Measurements from ENCODE around the gene PANK4. TPM values are rescaled to one million over a fixed set of nuclear protein-coding genes. Genes with fewer than 3 reads are reported as not detected.

Gene PANK4
- total RNA-seq, 2 experiments from 2014 or later = 32.4 to 39.2 TPM

DNA sequence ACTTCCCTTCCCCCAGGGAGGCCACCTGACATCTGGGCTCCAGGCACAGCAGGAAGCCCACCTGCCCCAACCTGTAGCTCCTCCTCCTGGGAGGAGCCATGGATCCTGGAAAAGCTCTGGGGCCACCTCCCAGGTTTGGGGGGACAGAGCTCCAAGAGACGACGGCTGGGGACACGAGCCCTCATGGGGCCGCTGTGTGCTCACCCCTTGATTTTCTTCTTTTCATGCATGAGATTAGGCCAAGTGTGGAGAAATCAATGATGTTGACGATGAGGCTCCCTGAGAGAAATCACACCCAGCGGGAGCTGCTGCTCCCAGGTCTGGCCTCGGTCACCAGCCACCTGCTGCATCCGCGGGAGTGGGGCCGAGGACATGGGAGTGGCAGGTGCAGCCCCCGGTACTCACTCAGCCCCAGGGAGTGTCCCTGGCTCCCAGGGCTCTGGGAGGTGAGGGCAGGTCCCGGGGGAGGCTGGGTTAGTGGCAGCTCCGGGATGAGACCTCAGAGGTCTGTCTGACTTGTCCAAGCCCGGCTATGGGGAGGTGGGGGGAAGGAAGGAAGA, 38.5 kb upstream of the PANK4 start:
- intact Hi-C loops (cut with DNase I, micrococcal nuclease) = no loop called here
- no peaks in the 10 kb centered on the region for H3K9me3 Mint-ChIP-seq (ENCODE audit: low read depth)
- DNase-seq (no peak), ATAC-seq (no peak)
- no peak overlapping the region for H3K27ac Mint-ChIP-seq
- H3K4me3 Mint-ChIP-seq = no peak overlapping the region
- no peaks in the 10 kb centered on the region for H3K27me3 Mint-ChIP-seq
- ChIA-PET POLR2A (interaction anchor here (1.4 kb wide), 1 partner anchor 9 kb away, joined by 5 read pairs; the partner anchor contains the start of gene TNFRSF14), CTCF (interaction anchor here (0.6 kb wide), 1 partner anchor 37 kb away, joined by 3 read pairs; no protein-coding TSS in a partner anchor)
- H3K36me3 Mint-ChIP-seq (ENCODE audit: low read depth) = peaks cover 9% of the 10 kb centered on the region
- H3K4me1 Mint-ChIP-seq = peaks cover 5% of the 10 kb centered on the region

DNA sequence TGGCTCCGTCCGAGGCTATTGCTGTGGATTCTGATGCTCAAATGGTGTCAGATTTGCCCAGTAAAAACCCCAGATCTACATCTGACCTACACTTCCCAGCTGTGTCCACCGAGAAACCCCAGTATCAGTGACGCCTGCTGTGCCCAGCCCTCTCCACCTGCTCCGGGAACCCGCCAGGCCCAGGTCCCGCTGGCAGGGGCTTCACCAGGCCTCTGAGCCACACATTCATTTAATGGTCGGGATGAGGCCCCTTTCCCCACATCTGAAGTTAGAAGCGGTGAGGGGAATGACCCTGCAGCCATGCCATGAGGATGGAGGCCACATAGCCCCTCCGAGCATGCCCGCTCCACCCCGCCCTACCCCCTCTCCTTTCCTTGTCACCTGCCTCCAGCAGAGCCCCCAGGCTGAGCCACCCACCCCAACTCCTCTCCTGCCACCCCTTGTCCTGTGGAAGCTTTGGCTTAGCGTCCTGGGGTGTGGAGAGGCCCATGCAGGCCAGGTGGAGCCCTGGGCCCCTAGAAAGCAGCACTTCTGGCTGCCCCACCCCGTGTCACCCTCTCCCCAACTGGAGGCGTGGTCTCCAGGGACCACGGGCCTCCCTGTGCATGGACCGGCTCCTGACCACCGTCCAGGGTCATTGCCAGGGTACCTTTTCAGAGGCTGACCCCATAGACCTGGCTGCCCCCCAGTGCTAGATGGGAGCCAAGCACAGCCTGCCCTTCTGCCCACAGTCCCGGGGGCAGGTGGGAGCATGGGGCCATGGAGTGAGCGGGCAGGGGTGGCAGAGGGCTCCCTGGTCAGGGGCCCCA, 37.8 kb upstream of the PANK4 start:
- peaks cover 9% of the 10 kb centered on the region for H3K36me3 Mint-ChIP-seq (ENCODE audit: low read depth)
- H3K27me3 Mint-ChIP-seq = no peaks in the 10 kb centered on the region
- H3K9me3 Mint-ChIP-seq (ENCODE audit: low read depth) = no peaks in the 10 kb centered on the region
- no peak overlapping the region for H3K27ac Mint-ChIP-seq
- DNase-seq (no peak), ATAC-seq (no peak)
- H3K4me1 Mint-ChIP-seq = peaks cover 8% of the 10 kb centered on the region
- intact Hi-C loops (cut with DNase I, micrococcal nuclease) = no loop called here
- CTCF ChIA-PET = interaction anchor here (0.6 to 1.5 kb wide), 2 partner anchors 13 to 37 kb away, joined by 3 to 6 read pairs; no protein-coding TSS in a partner anchor
- POLR2A ChIA-PET = interaction anchor here (1.4 kb wide), 1 partner anchor 8 kb away, joined by 5 read pairs; the partner anchor contains the start of gene TNFRSF14
- H3K4me3 Mint-ChIP-seq = no peak overlapping the region

DNA sequence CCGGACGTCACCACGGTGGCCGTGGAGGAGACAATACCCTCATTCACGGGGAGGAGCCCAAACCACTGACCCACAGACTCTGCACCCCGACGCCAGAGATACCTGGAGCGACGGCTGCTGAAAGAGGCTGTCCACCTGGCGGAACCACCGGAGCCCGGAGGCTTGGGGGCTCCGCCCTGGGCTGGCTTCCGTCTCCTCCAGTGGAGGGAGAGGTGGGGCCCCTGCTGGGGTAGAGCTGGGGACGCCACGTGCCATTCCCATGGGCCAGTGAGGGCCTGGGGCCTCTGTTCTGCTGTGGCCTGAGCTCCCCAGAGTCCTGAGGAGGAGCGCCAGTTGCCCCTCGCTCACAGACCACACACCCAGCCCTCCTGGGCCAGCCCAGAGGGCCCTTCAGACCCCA, 36.8 kb upstream of the PANK4 start:
- peaks cover 13% of the 10 kb centered on the region for H3K4me1 Mint-ChIP-seq
- no peak for ATAC-seq
- no peaks in the 10 kb centered on the region for H3K9me3 Mint-ChIP-seq (ENCODE audit: low read depth)
- no peak overlapping the region for H3K27ac Mint-ChIP-seq
- DNase-seq = no peak
- H3K27me3 Mint-ChIP-seq = no peaks in the 10 kb centered on the region
- intact Hi-C loops (cut with DNase I, micrococcal nuclease) = no loop called here
- ChIA-PET CTCF (interaction anchor here (1.5 kb wide), 1 partner anchor 14 kb away, joined by 6 read pairs; no protein-coding TSS in a partner anchor), POLR2A (no interaction called here)
- peaks cover 13% of the 10 kb centered on the region for H3K36me3 Mint-ChIP-seq (ENCODE audit: low read depth)
- no peak overlapping the region for H3K4me3 Mint-ChIP-seq

DNA sequence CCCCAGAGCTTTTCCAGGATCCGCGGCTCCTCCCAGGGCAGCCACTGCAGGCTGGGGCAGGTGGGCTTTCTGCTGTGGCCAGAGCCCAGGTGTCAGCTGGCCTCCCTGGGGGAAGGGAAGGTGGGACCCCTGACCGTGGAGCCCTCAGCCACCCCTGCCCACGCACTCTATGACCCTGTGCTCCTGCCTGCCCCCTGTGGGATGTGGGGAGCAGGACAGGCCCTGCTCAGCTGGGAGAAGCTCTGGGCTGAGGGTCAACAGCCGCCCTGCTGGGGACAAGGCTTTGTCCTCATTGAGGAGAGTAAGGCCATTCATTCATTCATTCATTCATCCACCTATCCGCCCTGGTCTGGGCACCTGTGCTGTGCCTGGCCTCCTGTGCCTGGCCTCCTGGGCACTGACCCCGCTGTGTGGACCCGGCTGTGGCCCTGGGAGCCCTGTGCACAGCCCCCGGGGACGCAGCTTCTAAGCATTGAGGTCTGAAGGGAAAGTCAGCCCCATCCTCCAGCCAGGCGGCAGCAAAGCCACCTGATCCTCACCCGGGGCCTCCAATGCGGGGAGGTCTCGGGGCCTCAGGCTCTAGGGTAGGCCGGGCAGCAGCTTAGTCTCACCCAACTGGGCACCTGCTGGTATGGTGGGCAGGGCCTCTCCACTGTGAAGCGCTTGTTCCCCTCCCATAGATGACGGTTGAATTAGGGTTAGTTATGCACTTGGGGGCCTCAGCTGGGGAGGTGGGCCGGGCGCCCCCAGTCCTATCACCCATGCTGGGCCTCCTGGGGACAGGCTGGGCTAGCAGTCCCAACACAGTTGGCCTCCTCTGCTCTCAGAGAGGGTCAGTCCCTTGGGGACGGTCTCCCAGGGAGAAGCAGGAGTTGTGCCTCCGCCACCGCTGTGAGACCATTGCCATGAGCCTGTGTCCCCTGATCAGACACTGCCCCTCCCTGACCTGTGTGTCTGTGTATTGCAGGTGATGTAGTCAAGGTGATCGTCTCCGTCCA, 35.8 kb upstream of the PANK4 start:
- Mint-ChIP-seq H3K36me3 (ENCODE audit: low read depth) (peaks cover 20% of the 10 kb centered on the region), H3K4me3 (no peak overlapping the region), H3K9me3 (ENCODE audit: low read depth) (no peaks in the 10 kb centered on the region), H3K4me1 (peaks cover 19% of the 10 kb centered on the region), H3K27me3 (no peaks in the 10 kb centered on the region), H3K27ac (no peak overlapping the region)
- CTCF ChIA-PET = interaction anchor here (0.8 to 1.3 kb wide), 5 partner anchors 16 to 52 kb away, joined by 3 to 4 read pairs (median 3); no protein-coding TSS in a partner anchor
- DNase-seq = peak; percentile 42
- POLR2A ChIA-PET = no interaction called here
- peak; percentile 50 for ATAC-seq
- intact Hi-C loops (cut with DNase I, micrococcal nuclease) = no loop called here

DNA sequence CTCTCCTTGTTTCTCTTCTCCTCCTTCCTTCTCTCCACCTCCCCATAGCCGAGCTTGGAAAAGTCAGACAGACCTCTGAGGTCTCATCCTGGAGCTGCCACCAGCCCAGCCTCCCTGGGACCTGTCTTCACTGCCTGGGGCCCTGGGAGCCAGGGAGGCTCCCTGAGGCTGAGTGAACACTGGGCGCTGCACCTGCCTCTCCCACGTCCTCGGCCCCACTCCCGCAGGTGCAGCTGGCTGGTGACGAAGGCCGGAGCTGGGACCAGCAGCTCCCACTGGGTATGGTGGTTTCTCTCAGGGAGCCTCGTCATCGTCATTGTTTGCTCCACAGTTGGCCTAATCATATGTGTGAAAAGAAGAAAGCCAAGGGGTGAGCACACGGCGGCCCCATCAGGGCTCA, 35.0 kb upstream of the PANK4 start:
- Mint-ChIP-seq H3K27ac (peak overlapping the region; percentile 80), H3K4me3 (no peak overlapping the region), H3K9me3 (ENCODE audit: low read depth) (no peaks in the 10 kb centered on the region)

DNA sequence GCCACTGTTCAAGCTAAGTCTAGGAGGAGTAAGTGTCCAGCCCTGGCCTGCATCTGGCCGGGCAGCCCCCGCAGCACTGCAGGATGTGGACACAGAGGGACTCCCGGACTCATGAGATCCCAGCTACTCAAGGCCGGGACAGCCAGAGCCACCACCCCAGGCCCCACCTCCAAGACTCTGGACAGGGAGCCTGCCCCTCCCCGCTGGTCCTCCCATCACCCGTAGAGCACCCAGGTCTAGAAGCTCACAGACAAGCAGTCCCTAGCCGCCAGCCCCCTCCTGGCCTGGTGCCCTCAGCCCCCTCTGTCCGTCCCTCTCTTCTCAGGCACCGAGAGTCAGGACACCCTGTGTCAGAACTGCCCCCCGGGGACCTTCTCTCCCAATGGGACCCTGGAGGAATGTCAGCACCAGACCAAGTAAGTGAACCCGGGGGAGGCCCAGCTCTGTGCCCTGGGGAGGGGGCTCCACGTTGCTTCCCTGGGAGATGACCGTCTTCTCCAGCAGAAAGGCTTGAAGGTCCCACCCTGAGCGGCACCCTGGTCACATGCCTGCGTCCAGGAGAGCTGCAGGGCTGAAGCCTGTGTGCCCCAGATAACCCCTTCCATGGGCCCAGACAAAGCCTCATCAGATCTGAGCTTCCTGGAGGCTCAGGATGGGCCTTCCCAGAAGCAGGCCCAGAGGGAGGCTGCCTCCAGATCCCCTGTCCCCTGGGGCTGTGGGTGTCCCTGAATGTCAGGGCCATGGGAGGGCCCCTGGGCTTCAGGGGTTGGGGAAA, 34.1 kb upstream of the PANK4 start:
- no peak overlapping the region for H3K4me3 Mint-ChIP-seq
- H3K27ac Mint-ChIP-seq = no peak overlapping the region
- POLR2A ChIA-PET = interaction anchor here (0.6 kb wide), 1 partner anchor 12 kb away, joined by 4 read pairs; no protein-coding TSS in a partner anchor
- intact Hi-C loops (cut with DNase I, micrococcal nuclease) = no loop called here
- CTCF ChIA-PET = interaction anchor here (0.6 to 1.3 kb wide), 3 partner anchors 12 to 882 kb away, joined by 3 read pairs; no protein-coding TSS in a partner anchor
- H3K9me3 Mint-ChIP-seq (ENCODE audit: low read depth) = no peaks in the 10 kb centered on the region
- H3K36me3 Mint-ChIP-seq (ENCODE audit: low read depth) = peaks cover 34% of the 10 kb centered on the region
- H3K4me1 Mint-ChIP-seq = peaks cover 22% of the 10 kb centered on the region
- H3K27me3 Mint-ChIP-seq = no peaks in the 10 kb centered on the region
- DNase-seq = no peak
- no peak for ATAC-seq

More for the DNA sequence above, 35.0 kb upstream of the PANK4 start:
- Mint-ChIP-seq H3K4me1 (peaks cover 19% of the 10 kb centered on the region), H3K36me3 (ENCODE audit: low read depth) (peaks cover 26% of the 10 kb centered on the region), H3K27me3 (no peaks in the 10 kb centered on the region)
- ChIA-PET CTCF (interaction anchor here (0.6 to 1.3 kb wide), 6 partner anchors 17 to 883 kb away, joined by 3 to 4 read pairs (median 3); no protein-coding TSS in a partner anchor), POLR2A (no interaction called here)
- ATAC-seq (no peak), DNase-seq (no peak)
- intact Hi-C loops (cut with DNase I, micrococcal nuclease) = no loop called here

DNA sequence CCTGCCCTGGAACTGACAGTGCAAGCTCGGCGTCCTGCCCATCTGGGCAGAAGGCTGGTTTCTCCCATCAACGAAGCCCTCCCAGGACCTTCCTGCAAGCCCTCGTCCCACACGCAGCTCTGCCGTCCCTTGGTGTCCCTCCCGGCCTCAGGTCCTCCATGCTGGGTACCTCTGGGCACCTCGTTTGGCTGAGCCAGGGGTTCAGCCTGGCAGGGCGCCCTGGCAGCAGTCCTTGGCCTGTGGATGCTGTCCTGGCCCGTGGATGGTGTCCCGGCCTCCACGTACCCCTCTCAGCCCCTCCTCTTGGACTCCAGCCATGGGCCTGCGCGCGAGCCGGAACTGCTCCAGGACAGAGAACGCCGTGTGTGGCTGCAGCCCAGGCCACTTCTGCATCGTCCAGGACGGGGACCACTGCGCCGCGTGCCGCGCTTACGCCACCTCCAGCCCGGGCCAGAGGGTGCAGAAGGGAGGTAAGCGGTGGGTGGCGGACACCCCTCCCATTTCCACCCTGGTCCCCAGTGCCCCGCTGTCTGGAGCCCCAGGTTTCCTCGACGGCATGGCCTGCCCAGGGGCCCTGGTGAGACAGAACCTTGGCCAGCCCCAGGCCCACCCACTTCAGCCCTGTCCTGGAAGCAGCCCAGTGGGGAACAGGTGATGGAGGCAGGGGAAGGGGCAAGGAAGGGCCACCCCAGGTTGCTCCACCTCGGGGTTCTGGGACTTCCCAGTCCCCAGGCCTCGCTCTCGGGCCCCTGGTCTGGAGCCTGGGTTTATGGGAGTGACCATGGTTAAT, 33.3 kb upstream of the PANK4 start:
- CTCF ChIA-PET = interaction anchor here (1.0 kb wide), 1 partner anchor 11 kb away, joined by 3 read pairs; no protein-coding TSS in a partner anchor
- no peak overlapping the region for H3K4me3 Mint-ChIP-seq
- POLR2A ChIA-PET = interaction anchor here (0.6 kb wide), 1 partner anchor 11 kb away, joined by 4 read pairs; no protein-coding TSS in a partner anchor

DNA sequence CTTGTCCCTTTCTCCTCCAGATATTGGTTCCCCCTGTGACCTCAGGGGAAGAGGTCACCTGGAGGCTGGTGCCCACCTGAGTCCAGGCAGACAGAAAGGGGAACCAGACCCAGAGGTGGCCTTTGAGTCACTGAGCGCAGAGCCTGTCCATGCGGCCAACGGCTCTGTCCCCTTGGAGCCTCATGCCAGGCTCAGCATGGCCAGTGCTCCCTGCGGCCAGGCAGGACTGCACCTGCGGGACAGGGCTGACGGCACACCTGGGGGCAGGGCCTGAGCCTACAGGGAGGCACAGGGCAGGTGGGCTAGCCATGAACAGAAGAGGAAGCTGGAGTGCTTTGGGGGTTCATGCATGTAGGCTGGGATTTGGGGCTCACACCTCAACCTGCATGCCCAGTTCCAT, 32.5 kb upstream of the PANK4 start:
- ChIA-PET CTCF (no interaction called here), POLR2A (no interaction called here)
- intact Hi-C loops (cut with DNase I, micrococcal nuclease) = loop anchor here in 1 of 2 experiments (5.0 kb wide), 1 partner anchor 228 kb away; no protein-coding TSS in a partner anchor
- Mint-ChIP-seq H3K4me1 (peaks cover 36% of the 10 kb centered on the region), H3K9me3 (ENCODE audit: low read depth) (no peaks in the 10 kb centered on the region), H3K27ac (peak overlapping the region; percentile 63), H3K36me3 (ENCODE audit: low read depth) (peaks cover 37% of the 10 kb centered on the region), H3K27me3 (no peaks in the 10 kb centered on the region), H3K4me3 (peak overlapping the region; percentile 45)
- DNase-seq (no peak), ATAC-seq (no peak)

More for the DNA sequence above, 33.3 kb upstream of the PANK4 start:
- ATAC-seq (no peak), DNase-seq (no peak)
- H3K27me3 Mint-ChIP-seq = no peaks in the 10 kb centered on the region
- H3K27ac Mint-ChIP-seq = no peak overlapping the region
- peaks cover 35% of the 10 kb centered on the region for H3K36me3 Mint-ChIP-seq (ENCODE audit: low read depth)
- intact Hi-C loops (cut with DNase I, micrococcal nuclease) = loop anchor here in 1 of 2 experiments (5.0 kb wide), 1 partner anchor 228 kb away; no protein-coding TSS in a partner anchor
- peaks cover 29% of the 10 kb centered on the region for H3K4me1 Mint-ChIP-seq
- no peaks in the 10 kb centered on the region for H3K9me3 Mint-ChIP-seq (ENCODE audit: low read depth)

DNA sequence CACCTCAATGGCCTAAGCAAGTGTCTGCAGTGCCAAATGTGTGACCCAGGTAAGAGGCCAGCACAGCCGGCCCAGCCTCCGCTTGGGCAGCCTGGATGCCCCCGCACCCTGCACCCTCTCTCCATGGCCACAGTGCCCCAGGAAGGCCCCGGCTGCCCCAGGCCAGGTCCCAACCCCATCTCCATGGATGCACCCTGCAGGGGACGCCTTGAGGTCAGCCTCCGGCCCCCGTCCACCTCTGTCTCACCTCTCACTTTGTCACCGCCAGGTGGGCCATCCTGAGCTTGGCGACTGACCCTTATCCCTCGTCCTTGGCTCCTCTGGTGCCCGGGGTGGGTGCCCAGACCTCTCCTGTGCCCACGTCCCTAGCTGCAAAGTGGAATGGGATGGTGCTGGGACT, 32.0 kb upstream of the PANK4 start:
- peaks cover 39% of the 10 kb centered on the region for H3K4me1 Mint-ChIP-seq
- ATAC-seq (no peak), DNase-seq (no peak)
- no peaks in the 10 kb centered on the region for H3K27me3 Mint-ChIP-seq
- ChIA-PET POLR2A (no interaction called here), CTCF (no interaction called here)
- peak overlapping the region; percentile 63 for H3K27ac Mint-ChIP-seq
- H3K9me3 Mint-ChIP-seq (ENCODE audit: low read depth) = no peaks in the 10 kb centered on the region
- H3K4me3 Mint-ChIP-seq = peak overlapping the region; percentile 98
- H3K36me3 Mint-ChIP-seq (ENCODE audit: low read depth) = peaks cover 37% of the 10 kb centered on the region
- intact Hi-C loops (cut with DNase I, micrococcal nuclease) = loop anchor here in 1 of 2 experiments (5.0 kb wide), 1 partner anchor 229 kb away; no protein-coding TSS in a partner anchor

Measured in activated CD4-positive, alpha-beta T cell treated with anti-CD3 and anti-CD28 coated beads for 36 hours (primary cell).